Astrocyte (in vitro differentiated cells and primary cell): ENCODE measurements around the gene SLC1A6. TPM values are rescaled to one million over a fixed set of nuclear protein-coding genes. Genes with fewer than 3 reads are reported as not detected.

Experiments
- DNase-seq: peaks from one replicate; pipeline ENCODE4 v3.0.0-alpha.2; 2010; ENCODE audit warnings: low read depth
- FAIRE-seq: peaks from 2 replicates; lab custom pipeline; 2011; peaks lifted over from hg19 to GRCh38; lab: Jason Lieb, UNC
- H2AFZ ChIP-seq: 2 replicates; pipeline ENCODE4 v1.6.0; 2012; ENCODE audit warnings: low read depth, low read length, inconsistent platforms
- H3K27ac ChIP-seq: 2 replicates; pipeline ENCODE4 v1.5.1; 2011; ENCODE audit warnings: low read depth, low read length, inconsistent platforms
- H3K27me3 ChIP-seq: 2 replicates; pipeline ENCODE4 v1.6.0; 2011; ENCODE audit warnings: low read length, inconsistent platforms; ENCODE audit not compliant: insufficient read depth
- H3K36me3 ChIP-seq: 2 replicates; pipeline ENCODE4 v1.5.1; 2011; ENCODE audit warnings: low read length, inconsistent platforms; ENCODE audit not compliant: insufficient read depth
- H3K4me1 ChIP-seq: 2 replicates; pipeline ENCODE4 v1.5.1; 2011; ENCODE audit warnings: low read length, inconsistent platforms; ENCODE audit not compliant: insufficient read depth
- H3K4me2 ChIP-seq: 2 replicates; pipeline ENCODE4 v1.6.0; 2012; ENCODE audit warnings: low read length, inconsistent platforms
- H3K4me3 ChIP-seq: 2 replicates; pipeline ENCODE4 v1.5.1; 2011; ENCODE audit warnings: low read depth, mild to moderate bottlenecking, low read length, inconsistent platforms; ENCODE audit not compliant: insufficient read depth
- H3K79me2 ChIP-seq: 2 replicates; pipeline ENCODE4 v1.6.0; 2012; ENCODE audit warnings: mild to moderate bottlenecking, low read length, inconsistent platforms; ENCODE audit not compliant: insufficient read depth
- H3K9ac ChIP-seq: 2 replicates; pipeline ENCODE4 v1.6.0; 2012; ENCODE audit warnings: mild to moderate bottlenecking, low read length, inconsistent platforms
- H3K9me3 ChIP-seq: 2 replicates; pipeline ENCODE4 v1.5.1; 2012; ENCODE audit warnings: low read depth, mild to moderate bottlenecking, low read length, inconsistent platforms; ENCODE audit not compliant: insufficient read depth
- H4K20me1 ChIP-seq: 2 replicates; pipeline ENCODE4 v1.6.0; 2012; ENCODE audit warnings: low read length, inconsistent platforms; ENCODE audit not compliant: insufficient read depth
- H3K27ac Mint-ChIP-seq: one replicate; pipeline ENCODE4 v1.8.0; 2021; ENCODE audit warnings: mild to moderate bottlenecking, mixed read lengths; ENCODE audit not compliant: unreplicated experiment
- H3K27me3 Mint-ChIP-seq: one replicate; pipeline ENCODE4 v1.8.0; 2021; ENCODE audit warnings: low read depth, mixed read lengths; ENCODE audit not compliant: unreplicated experiment
- H3K36me3 Mint-ChIP-seq: one replicate; pipeline ENCODE4 v1.8.0; 2021; ENCODE audit warnings: low read depth, mixed read lengths; ENCODE audit not compliant: unreplicated experiment
- H3K4me1 Mint-ChIP-seq: one replicate; pipeline ENCODE4 v1.8.0; 2021; ENCODE audit warnings: low read depth, mixed read lengths; ENCODE audit not compliant: unreplicated experiment
- H3K4me3 Mint-ChIP-seq: one replicate; pipeline ENCODE4 v1.8.0; 2021; ENCODE audit warnings: mild to moderate bottlenecking, moderate library complexity, mixed read lengths; ENCODE audit not compliant: unreplicated experiment
- H3K9me3 Mint-ChIP-seq: one replicate; pipeline ENCODE4 v1.8.0; 2021; ENCODE audit warnings: mild to moderate bottlenecking, mixed read lengths; ENCODE audit not compliant: unreplicated experiment
- EZH2 ChIP-seq: IDR thresholded peaks from 2 replicates; pipeline ENCODE4 v1.6.1; 2012; ENCODE audit warnings: mild to moderate bottlenecking, low read length, inconsistent platforms; ENCODE audit not compliant: insufficient read depth
- total RNA-seq: library from RNA; stranded (reverse); gene quantifications from 2 replicates; pipeline ENCODE4 v1.2.1, GENCODE V29; 2021
- TF ChIP-seq, protein P1 (sequence below): IDR thresholded peaks from 2 replicates; pipeline ENCODE4 v1.5.1; 2011; ENCODE audit warnings: low read depth, mild to moderate bottlenecking, inconsistent platforms, low read length, moderate library complexity; ENCODE audit not compliant: insufficient read depth

The SLC1A6 gene
- total RNA-seq, 1 donor from 2014 or later: 1.6 TPM

DNA sequence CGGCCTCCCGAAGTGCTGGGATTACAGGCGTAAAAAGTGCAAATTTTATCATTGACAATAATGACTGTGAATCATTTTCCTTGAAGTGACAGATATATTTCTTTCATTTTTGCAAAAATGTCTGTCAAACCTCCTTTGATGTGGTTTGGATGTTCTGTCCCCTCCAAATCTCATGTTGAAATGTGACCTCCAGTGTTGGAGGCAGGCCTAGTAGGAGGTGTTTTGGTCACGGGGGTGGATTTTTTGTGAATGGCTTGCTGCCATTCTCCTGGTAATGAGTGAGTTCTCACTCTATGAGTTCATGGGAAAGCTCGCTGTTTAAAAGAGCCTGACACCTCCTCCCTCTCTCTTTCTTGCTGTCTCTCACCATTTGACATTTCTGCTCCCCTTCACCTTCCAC, 5.5 kb upstream of the SLC1A6 start:
- FAIRE-seq (no peak), DNase-seq (no peak)
- H3K4me1 Mint-ChIP-seq: peaks cover 1% of the 10 kb centered on the region
- TF ChIP-seq, protein P1, sequence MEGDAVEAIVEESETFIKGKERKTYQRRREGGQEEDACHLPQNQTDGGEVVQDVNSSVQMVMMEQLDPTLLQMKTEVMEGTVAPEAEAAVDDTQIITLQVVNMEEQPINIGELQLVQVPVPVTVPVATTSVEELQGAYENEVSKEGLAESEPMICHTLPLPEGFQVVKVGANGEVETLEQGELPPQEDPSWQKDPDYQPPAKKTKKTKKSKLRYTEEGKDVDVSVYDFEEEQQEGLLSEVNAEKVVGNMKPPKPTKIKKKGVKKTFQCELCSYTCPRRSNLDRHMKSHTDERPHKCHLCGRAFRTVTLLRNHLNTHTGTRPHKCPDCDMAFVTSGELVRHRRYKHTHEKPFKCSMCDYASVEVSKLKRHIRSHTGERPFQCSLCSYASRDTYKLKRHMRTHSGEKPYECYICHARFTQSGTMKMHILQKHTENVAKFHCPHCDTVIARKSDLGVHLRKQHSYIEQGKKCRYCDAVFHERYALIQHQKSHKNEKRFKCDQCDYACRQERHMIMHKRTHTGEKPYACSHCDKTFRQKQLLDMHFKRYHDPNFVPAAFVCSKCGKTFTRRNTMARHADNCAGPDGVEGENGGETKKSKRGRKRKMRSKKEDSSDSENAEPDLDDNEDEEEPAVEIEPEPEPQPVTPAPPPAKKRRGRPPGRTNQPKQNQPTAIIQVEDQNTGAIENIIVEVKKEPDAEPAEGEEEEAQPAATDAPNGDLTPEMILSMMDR: no peak
- TF ChIP-seq EZH2: no peak
- H3K27me3 Mint-ChIP-seq: peaks cover 42% of the 10 kb centered on the region
- Histone ChIP-seq H3K4me2 (no peak overlapping the region), H3K27me3 (peaks cover 2% of the 10 kb centered on the region), H3K9ac (no peak overlapping the region), H2AFZ (no peak overlapping the region), H3K27ac (no peak overlapping the region), H3K79me2 (no peaks in the 10 kb centered on the region), H3K36me3 (no peaks in the 10 kb centered on the region), H4K20me1 (no peaks in the 10 kb centered on the region), H3K4me1 (no peaks in the 10 kb centered on the region), H3K9me3 (no peaks in the 10 kb centered on the region), H3K4me3 (no peak overlapping the region)
- H3K27ac Mint-ChIP-seq: no peak overlapping the region
- no peaks in the 10 kb centered on the region for H3K36me3 Mint-ChIP-seq
- H3K4me3 Mint-ChIP-seq: no peak overlapping the region
- H3K9me3 Mint-ChIP-seq: peaks cover 4% of the 10 kb centered on the region

DNA sequence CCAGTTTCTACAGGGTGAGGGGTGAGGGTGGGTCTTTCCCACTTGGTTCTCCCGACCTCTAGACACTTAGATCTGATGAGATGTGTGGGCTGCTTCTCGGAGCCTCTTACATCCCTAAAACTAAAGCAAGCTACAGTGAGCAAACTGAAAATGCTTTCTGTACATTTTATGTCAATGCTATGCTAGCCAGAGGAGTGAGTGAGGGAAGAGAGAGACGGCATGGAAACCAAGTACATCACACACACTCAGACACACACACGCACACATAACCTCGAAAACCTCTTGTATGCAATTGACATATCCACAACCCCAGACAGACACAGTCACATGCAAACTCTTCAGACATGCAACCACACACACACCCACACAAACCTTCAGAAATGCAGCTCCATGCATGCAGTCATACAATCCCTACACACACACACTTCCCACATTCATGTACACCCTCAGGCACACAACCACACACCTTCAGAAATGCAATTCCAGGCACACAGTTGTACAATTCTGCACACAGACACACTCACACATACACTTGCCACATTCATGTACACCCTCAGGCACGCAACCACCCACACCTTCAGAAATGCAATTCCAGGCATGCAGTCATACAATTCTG, 1.4 kb downstream of the SLC1A6 start:
- Mint-ChIP-seq H3K4me1 (peaks cover 3% of the 10 kb centered on the region), H3K36me3 (no peaks in the 10 kb centered on the region), H3K27ac (no peak overlapping the region), H3K4me3 (peak overlapping the region; percentile 6), H3K27me3 (peaks cover 40% of the 10 kb centered on the region), H3K9me3 (no peaks in the 10 kb centered on the region)
- Histone ChIP-seq H2AFZ (no peak overlapping the region), H3K4me2 (no peak overlapping the region), H3K4me3 (no peak overlapping the region), H3K27ac (no peak overlapping the region), H3K9ac (no peak overlapping the region), H3K27me3 (peaks cover 14% of the 10 kb centered on the region), H3K9me3 (no peaks in the 10 kb centered on the region), H3K36me3 (no peaks in the 10 kb centered on the region), H3K4me1 (no peaks in the 10 kb centered on the region), H4K20me1 (no peaks in the 10 kb centered on the region), H3K79me2 (no peaks in the 10 kb centered on the region)
- no peak for TF ChIP-seq EZH2
- TF ChIP-seq, protein P1: no peak
- FAIRE-seq (no peak), DNase-seq (no peak)

DNA sequence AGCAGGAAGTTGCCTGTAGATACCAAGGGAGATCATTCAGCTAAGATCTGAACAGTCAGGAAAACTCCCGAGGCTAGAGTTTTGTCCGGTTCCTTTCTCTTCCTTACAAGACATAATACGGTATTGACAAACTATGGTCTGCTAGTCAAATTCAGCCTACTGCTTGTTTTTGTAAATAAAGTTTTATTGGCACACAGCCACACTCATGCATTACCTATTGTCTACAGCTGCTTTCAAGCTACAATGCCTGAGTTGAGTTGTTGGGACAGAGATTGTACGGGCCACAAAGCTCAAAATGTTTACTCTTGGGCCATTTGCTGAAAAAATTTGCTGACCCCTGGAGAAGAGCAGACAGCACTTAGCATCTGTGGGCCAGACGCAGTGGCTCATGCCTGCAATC, 2.5 kb downstream of the SLC1A6 start:
- Histone ChIP-seq H3K9ac (no peak overlapping the region), H3K4me1 (no peaks in the 10 kb centered on the region), H3K27ac (no peak overlapping the region), H3K79me2 (no peaks in the 10 kb centered on the region), H3K9me3 (no peaks in the 10 kb centered on the region), H3K27me3 (peaks cover 14% of the 10 kb centered on the region), H3K4me2 (no peak overlapping the region), H3K36me3 (no peaks in the 10 kb centered on the region), H3K4me3 (no peak overlapping the region), H4K20me1 (no peaks in the 10 kb centered on the region), H2AFZ (no peak overlapping the region)
- no peaks in the 10 kb centered on the region for H3K9me3 Mint-ChIP-seq
- no peaks in the 10 kb centered on the region for H3K36me3 Mint-ChIP-seq
- H3K4me1 Mint-ChIP-seq: peaks cover 3% of the 10 kb centered on the region
- no peak overlapping the region for H3K27ac Mint-ChIP-seq
- FAIRE-seq (no peak), DNase-seq (no peak)
- H3K27me3 Mint-ChIP-seq: peaks cover 33% of the 10 kb centered on the region
- no peak for TF ChIP-seq EZH2
- TF ChIP-seq, protein P1: no peak
- no peak overlapping the region for H3K4me3 Mint-ChIP-seq
